SJCRH30 (cell line): ENCODE data around the gene ZBTB25. TPM values are rescaled to one million over a fixed set of nuclear protein-coding genes. Genes with fewer than 3 reads are reported as not detected.

Source experiments
- DNase-seq, 2 experiments: peaks; one replicate each; pipeline ENCODE4 v3.0.0-alpha.2; 2015 to 2020
- H3K27ac ChIP-seq: fragments of 250-450 bp; sonication (Bioruptor Pico); 2 replicates; pipeline ENCODE4 v1.5.1; 2020; ENCODE audit warnings: mild to moderate bottlenecking, moderate library complexity
- H3K27me3 ChIP-seq: fragments of 250-450 bp; sonication (Bioruptor Pico); 2 replicates; pipeline ENCODE4 v1.5.1; 2020; ENCODE audit warnings: mild to moderate bottlenecking, moderate library complexity
- H3K36me3 ChIP-seq: fragments of 250-450 bp; sonication (Bioruptor Pico); 2 replicates; pipeline ENCODE4 v1.5.1; 2020; ENCODE audit warnings: mild to moderate bottlenecking, moderate library complexity
- H3K4me1 ChIP-seq: fragments of 250-450 bp; sonication (Bioruptor Pico); 2 replicates; pipeline ENCODE4 v1.5.1; 2020; ENCODE audit warnings: mild to moderate bottlenecking, moderate library complexity
- H3K4me3 ChIP-seq: fragments of 250-450 bp; sonication (Bioruptor Pico); 2 replicates; pipeline ENCODE4 v1.5.1; 2020; ENCODE audit warnings: mild to moderate bottlenecking, moderate library complexity
- H3K9me3 ChIP-seq: fragments of 250-450 bp; sonication (Bioruptor Pico); replicated peaks from 2 replicates; pipeline ENCODE4 v1.5.1; 2020; ENCODE audit warnings: mild to moderate bottlenecking, moderate library complexity
- total RNA-seq: library from RNA; depleted of rRNA; stranded (reverse); fragments of >200 nt; shearing (Covaris generic); gene quantifications from 2 replicates; pipeline ENCODE4 v1.2.3, GENCODE V29; 2014

ZBTB25 gene
- total RNA-seq, 1 experiment from 2014 or later: 7.0 TPM

DNA sequence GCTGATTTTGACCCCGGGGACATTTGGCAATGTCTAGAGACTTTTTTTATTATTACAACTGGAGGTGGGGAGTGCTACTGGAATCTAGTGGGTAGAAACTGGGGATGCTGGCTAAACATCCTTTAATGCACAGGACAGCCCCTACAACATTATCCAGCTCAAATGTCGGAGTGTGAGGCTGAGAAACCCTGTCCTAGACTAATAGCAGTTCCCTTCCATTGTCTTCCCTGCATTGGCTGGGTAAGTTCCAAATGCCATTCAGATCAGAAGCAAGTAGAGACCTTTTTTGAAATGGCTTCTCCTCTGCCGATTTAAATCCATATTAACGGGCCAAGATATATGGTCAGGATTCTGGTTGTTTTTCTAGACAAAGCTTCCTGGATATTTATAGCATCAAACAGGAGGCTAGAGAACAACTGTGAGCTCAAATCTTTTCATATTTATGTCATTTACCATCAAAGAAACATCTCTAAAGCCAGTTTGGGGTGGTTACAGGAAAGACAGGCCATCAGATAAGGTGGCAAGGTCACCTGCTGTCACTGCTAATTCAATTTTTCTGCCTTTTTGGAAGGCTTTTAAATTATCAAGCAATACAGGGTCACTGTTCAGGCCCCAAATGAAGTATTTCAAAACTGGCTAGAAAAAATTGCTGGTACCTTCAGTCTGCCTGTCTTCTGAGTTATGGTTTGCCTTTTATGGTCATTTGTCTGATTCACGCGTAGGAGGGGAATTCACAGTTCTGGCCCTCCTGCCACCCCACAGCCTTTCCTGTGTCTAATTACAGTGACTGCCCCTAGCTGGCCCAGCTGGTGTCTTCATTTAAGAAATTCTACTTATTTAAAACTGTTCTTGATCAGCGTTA lies 58.4 kb downstream of the ZBTB25 start:
- Histone ChIP-seq H3K36me3 (peaks cover 63% of the 10 kb centered on the region), H3K9me3 (no peaks in the 10 kb centered on the region), H3K27ac (peak overlapping the region; percentile 62), H3K4me3 (no peak overlapping the region), H3K4me1 (peaks cover 19% of the 10 kb centered on the region), H3K27me3 (no peaks in the 10 kb centered on the region)
- DNase-seq: peak; percentile 43 to 65

- Histone ChIP-seq H3K27ac (no peak overlapping the region), H3K4me1 (peaks cover 19% of the 10 kb centered on the region), H3K27me3 (no peaks in the 10 kb centered on the region), H3K36me3 (peaks cover 63% of the 10 kb centered on the region), H3K4me3 (no peak overlapping the region), H3K9me3 (no peaks in the 10 kb centered on the region)
- DNase-seq: no peak
Observed at GRCh38 chr14:64444140-64444539, 59.5 kb downstream of the ZBTB25 start.

GRCh38 chr14:64442300-64442988 lies 61.2 kb downstream of the ZBTB25 start:
- H3K36me3 ChIP-seq: peaks cover 64% of the 10 kb centered on the region
- no peak overlapping the region for H3K4me3 ChIP-seq
- peaks cover 25% of the 10 kb centered on the region for H3K4me1 ChIP-seq
- no peaks in the 10 kb centered on the region for H3K9me3 ChIP-seq
- H3K27me3 ChIP-seq: no peaks in the 10 kb centered on the region
- no peak for DNase-seq
- H3K27ac ChIP-seq: no peak overlapping the region

DNA sequence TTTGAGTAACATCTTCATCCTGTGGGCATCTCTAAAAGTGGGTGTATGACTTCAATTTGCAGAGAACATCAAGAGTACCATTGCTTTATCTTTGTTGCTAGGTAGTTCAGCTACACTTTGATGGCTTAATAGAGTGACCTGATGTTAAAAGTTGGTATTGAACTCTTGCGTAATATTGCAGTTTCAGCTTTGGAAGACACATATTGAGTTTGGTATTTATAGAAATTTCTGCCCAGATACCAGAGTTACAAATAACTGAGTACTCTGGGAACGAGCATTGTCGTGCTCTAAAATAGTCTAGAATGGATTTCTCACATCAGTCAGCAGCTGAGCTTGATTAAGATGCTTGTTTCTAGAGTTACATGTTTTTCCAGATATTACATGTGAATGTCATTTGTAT lies 63.1 kb downstream of the ZBTB25 start:
- DNase-seq: no peak
- no peaks in the 10 kb centered on the region for H3K9me3 ChIP-seq
- H3K27me3 ChIP-seq: no peaks in the 10 kb centered on the region
- H3K36me3 ChIP-seq: peaks cover 70% of the 10 kb centered on the region
- H3K27ac ChIP-seq: no peak overlapping the region
- no peak overlapping the region for H3K4me3 ChIP-seq
- H3K4me1 ChIP-seq: peaks cover 16% of the 10 kb centered on the region

DNA sequence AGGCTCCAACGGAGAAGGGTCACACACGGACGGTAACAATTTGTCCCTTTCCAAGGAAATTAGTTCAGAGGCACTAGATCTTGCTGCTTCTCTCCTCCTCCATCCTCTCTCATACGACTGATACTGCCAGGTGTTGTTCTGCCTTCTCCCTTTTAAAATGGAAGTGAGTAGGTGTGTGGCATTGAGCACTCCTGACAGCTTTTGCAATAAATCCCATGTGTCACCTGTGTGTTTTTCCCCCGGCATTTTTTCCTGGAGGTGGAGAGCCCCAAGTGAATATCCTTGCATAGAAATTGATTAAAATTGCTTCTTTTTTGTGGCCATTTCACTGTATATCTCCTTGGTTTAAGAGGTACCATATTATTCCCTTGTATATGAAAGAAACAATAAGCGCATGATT lies 64.5 kb downstream of the ZBTB25 start:
- no peak for DNase-seq
- H3K27ac ChIP-seq: no peak overlapping the region
- H3K4me3 ChIP-seq: no peak overlapping the region
- H3K4me1 ChIP-seq: peaks cover 6% of the 10 kb centered on the region; the same call in 1 of the 2 replicates
- H3K9me3 ChIP-seq: no peaks in the 10 kb centered on the region
- peaks cover 72% of the 10 kb centered on the region for H3K36me3 ChIP-seq
- H3K27me3 ChIP-seq: no peaks in the 10 kb centered on the region

DNA sequence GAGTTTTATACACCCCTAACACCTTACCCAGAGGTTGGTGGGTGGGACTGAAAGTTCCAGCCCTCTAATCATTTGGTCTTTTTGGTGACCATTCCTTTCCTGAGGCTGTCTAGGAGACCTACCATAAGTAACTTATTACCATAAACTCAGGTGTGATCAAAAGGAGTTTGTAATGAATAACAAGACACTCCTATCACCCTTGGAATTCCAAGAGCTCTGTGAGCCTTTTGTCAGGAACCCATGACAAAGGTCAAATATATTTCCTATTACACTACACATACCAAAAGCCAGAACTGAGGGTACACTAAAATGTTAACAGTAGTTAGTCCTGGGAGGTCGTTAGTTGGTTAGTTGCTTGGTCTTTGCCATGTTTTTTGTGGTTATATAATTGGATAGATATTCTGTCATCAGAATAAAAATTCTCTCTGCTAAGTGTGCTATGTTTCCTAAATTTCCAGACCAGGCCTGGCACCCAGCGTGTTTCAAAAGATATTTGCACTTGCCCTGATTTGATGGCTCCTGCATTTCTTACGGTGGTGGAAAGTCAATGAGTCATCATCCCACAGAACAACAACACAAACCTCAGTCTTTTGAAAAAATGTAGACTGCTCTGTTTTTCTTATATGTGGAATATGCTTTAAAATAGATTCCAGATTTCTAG lies 65.3 kb downstream of the ZBTB25 start:
- Histone ChIP-seq H3K27ac (no peak overlapping the region; the same call in 1 of the 2 replicates), H3K9me3 (no peaks in the 10 kb centered on the region), H3K4me3 (no peak overlapping the region), H3K36me3 (peaks cover 70% of the 10 kb centered on the region), H3K4me1 (peaks cover 6% of the 10 kb centered on the region; the same call in 1 of the 2 replicates), H3K27me3 (no peaks in the 10 kb centered on the region)
- DNase-seq: no peak

GRCh38 chr14:64434528-64434927 lies 69.1 kb downstream of the ZBTB25 start:
- no peak for DNase-seq
- Histone ChIP-seq H3K9me3 (no peaks in the 10 kb centered on the region), H3K4me1 (peaks cover 6% of the 10 kb centered on the region; the same call in 1 of the 2 replicates), H3K27me3 (no peaks in the 10 kb centered on the region), H3K4me3 (no peak overlapping the region), H3K36me3 (peaks cover 74% of the 10 kb centered on the region), H3K27ac (no peak overlapping the region)

DNA sequence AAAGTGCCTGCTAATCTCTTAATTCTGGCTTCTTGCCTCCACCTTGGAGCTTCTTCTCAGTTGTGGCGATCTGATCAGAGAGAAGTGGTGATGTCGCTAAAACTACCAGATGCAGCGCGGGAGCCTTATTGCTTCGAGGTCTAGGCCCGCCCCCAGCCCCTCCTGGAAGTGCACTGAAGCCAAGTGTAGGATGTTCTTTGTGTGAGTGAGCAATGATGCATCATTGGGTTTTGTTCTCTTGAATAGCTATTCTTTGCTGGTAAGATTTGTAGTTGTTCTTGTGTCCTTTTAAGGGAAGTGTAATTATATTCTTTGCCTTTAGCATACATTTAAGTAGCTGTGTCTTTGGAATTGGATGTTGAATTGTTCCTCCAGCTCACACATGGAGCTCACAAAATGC lies 79.7 kb downstream of the ZBTB25 start:
- Histone ChIP-seq H3K9me3 (no peaks in the 10 kb centered on the region), H3K4me1 (no peaks in the 10 kb centered on the region), H3K27me3 (no peaks in the 10 kb centered on the region), H3K4me3 (no peak overlapping the region), H3K27ac (no peak overlapping the region), H3K36me3 (peaks cover 63% of the 10 kb centered on the region)
- DNase-seq: no peak

DNA sequence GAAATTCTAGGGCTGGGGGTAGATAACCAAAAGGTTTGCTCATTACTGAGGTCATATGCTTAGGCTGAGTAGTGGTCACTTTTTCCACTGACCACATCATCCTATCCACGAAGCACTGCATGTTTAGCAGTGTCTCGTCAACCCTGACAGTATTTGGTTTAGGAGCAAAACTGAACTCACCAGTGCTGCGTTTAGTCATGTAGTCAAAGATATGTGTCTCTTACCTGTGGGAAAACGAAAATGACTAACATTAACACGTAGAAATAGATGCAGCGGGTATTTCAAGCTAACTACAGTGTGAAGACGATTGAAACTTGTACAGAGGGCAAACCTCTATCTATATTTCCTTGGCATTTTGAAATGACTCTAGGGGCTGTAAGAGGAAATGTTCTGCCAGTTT lies 80.9 kb downstream of the ZBTB25 start:
- no peak for DNase-seq
- Histone ChIP-seq H3K27ac (no peak overlapping the region), H3K9me3 (no peaks in the 10 kb centered on the region), H3K27me3 (no peaks in the 10 kb centered on the region), H3K4me3 (no peak overlapping the region), H3K36me3 (peaks cover 70% of the 10 kb centered on the region), H3K4me1 (no peaks in the 10 kb centered on the region)

DNA sequence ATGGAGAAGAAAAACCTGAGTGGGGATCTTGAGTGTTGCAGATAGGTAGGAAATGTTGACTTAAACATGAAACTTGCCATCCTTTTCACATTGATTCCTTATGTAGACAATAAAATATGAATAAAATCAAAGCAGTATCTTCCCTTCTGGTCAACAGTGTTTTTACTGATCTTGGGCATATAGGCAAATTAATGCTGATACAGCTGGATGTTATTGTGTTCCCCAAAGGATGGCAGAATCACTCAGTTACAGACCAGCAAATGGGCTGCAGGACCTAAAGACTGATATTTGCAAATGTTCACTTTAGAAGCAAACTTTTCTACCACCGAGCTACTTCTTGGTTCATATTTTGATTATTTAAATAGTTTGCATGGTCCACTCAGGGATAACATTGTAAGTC lies 81.6 kb downstream of the ZBTB25 start:
- no peak for DNase-seq
- Histone ChIP-seq H3K27ac (no peak overlapping the region), H3K4me3 (no peak overlapping the region), H3K36me3 (peaks cover 70% of the 10 kb centered on the region), H3K27me3 (no peaks in the 10 kb centered on the region), H3K4me1 (no peaks in the 10 kb centered on the region), H3K9me3 (no peaks in the 10 kb centered on the region)

DNA sequence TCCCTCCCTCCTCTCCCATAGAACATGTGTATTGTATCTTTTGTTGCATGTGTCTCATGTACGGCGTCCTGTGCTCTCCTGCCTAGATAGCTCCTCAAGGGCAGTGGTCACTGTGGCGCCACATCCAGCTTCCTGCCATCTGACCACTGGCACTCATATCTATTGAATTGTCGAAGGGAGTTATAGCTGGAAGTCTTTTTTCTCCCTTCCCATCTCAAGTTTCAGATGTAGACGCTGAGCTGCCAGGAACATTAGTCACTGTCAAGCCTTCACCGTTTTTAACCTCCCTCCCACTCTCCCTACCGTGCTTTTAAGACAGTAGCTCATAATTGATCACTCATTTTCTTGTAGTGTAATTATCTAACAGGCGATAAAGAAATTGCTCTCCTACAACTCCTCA lies 82.5 kb downstream of the ZBTB25 start:
- Histone ChIP-seq H3K36me3 (peaks cover 70% of the 10 kb centered on the region), H3K4me3 (no peak overlapping the region), H3K9me3 (no peaks in the 10 kb centered on the region), H3K4me1 (no peaks in the 10 kb centered on the region), H3K27me3 (no peaks in the 10 kb centered on the region), H3K27ac (no peak overlapping the region)
- DNase-seq: no peak

DNA sequence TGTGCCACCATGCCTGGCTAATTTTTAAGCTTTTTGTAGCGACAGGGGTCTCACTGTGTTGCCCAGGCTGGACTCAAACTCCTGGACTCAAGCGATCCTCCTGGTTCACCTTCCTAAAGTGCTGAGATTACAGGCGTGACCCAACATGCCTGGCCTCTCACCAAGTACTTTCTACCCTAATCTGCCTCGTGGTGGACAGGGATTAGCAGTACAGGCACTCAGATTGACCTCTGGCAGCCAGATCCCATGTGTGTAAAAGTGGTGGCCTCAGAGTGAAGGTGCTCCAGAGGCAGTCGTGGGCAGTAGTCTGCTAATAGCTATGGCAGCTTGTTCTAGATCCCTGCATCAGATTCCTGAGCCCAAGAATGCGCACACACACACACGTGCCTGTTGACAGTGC lies 84.6 kb downstream of the ZBTB25 start:
- peaks cover 78% of the 10 kb centered on the region for H3K36me3 ChIP-seq
- H3K27me3 ChIP-seq: no peaks in the 10 kb centered on the region

GRCh38 chr14:64417771-64418125 lies 85.9 kb downstream of the ZBTB25 start:
- peaks cover 82% of the 10 kb centered on the region for H3K36me3 ChIP-seq
- no peak overlapping the region for H3K27ac ChIP-seq
- H3K4me1 ChIP-seq: no peaks in the 10 kb centered on the region
- DNase-seq: no peak
- H3K9me3 ChIP-seq: no peaks in the 10 kb centered on the region
- H3K27me3 ChIP-seq: no peaks in the 10 kb centered on the region
- H3K4me3 ChIP-seq: no peak overlapping the region

More for the DNA sequence above, 84.6 kb downstream of the ZBTB25 start:
- H3K27ac ChIP-seq: no peak overlapping the region
- H3K9me3 ChIP-seq: no peaks in the 10 kb centered on the region
- H3K4me3 ChIP-seq: no peak overlapping the region
- no peak for DNase-seq
- H3K4me1 ChIP-seq: no peaks in the 10 kb centered on the region

DNA sequence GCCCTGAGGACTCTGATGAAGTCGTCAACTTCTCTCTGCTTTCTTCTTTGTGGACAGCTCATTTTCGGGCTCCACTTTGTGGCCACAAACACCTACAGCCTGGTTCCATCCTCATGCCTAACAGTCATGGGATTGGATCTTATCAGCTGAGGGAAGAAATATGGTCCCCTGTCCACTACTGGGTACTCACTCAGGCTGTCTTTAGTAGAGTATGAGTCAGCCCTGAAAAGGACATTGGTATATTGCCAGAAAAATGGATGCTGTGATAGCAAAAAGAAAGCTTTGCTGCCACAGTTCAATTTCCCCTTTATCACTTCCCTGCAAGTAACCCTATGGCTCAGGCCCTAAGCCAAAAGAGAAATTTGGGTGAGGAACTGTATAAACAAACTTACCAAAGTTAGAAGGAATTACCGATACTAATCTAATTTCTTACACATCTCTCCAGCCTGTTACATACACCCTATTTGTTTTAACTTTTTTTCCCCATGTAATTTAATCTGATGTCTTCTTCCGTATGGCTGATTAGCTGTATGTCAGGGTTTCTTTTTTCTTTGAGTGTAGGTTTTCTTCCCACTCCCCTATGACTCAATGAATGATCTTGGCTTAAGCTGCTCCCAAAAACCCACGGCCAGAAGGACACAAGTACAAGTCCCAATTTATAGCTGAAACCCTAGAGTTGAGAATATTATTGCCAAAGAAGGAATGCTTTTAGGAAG lies 86.4 kb downstream of the ZBTB25 start:
- Histone ChIP-seq H3K27me3 (no peaks in the 10 kb centered on the region), H3K4me1 (no peaks in the 10 kb centered on the region), H3K4me3 (no peak overlapping the region), H3K9me3 (no peaks in the 10 kb centered on the region), H3K36me3 (peaks cover 81% of the 10 kb centered on the region), H3K27ac (no peak overlapping the region)
- no peak for DNase-seq
